Measurements from ENCODE around the gene KAT14.
"Not testable (repeated sequence)": the region's sequence is repeated elsewhere in the genome, so short reads cannot be mapped to it uniquely, and the experiment has no call there.

Gene KAT14, protein sequence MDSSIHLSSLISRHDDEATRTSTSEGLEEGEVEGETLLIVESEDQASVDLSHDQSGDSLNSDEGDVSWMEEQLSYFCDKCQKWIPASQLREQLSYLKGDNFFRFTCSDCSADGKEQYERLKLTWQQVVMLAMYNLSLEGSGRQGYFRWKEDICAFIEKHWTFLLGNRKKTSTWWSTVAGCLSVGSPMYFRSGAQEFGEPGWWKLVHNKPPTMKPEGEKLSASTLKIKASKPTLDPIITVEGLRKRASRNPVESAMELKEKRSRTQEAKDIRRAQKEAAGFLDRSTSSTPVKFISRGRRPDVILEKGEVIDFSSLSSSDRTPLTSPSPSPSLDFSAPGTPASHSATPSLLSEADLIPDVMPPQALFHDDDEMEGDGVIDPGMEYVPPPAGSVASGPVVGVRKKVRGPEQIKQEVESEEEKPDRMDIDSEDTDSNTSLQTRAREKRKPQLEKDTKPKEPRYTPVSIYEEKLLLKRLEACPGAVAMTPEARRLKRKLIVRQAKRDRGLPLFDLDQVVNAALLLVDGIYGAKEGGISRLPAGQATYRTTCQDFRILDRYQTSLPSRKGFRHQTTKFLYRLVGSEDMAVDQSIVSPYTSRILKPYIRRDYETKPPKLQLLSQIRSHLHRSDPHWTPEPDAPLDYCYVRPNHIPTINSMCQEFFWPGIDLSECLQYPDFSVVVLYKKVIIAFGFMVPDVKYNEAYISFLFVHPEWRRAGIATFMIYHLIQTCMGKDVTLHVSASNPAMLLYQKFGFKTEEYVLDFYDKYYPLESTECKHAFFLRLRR

GRCh38 chr20:18137412-18138265, at the start of gene KAT14, which contains the start of gene PET117:
Gene KAT14, plus strand, starts transcription at chr20:18137863. Its CDS starts 4,798 bp downstream, at chr20:18142661.
Gene PET117, plus strand, starts transcription at chr20:18137863. Its CDS starts 93 bp downstream, at chr20:18137956.
- peak; percentile 66 for DNase-seq

- not testable (repeated sequence) for DNase-seq
Observed at GRCh38 chr20:18088298-18088697, 49.4 kb upstream of the KAT14 start.

GRCh38 chr20:18088841-18089240, 48.8 kb upstream of the KAT14 start:
- not testable (repeated sequence) for DNase-seq

- DNase-seq, result no peak
Observed at GRCh38 chr20:18090044-18090443, 47.6 kb upstream of the KAT14 start.

- no peak for DNase-seq
Observed at GRCh38 chr20:18090477-18090876, 47.2 kb upstream of the KAT14 start.

- DNase-seq, result no peak
Observed at GRCh38 chr20:18091623-18092022, 46.0 kb upstream of the KAT14 start.

- no peak for DNase-seq
Observed at GRCh38 chr20:18092890-18093289, 44.8 kb upstream of the KAT14 start.

GRCh38 chr20:18093388-18093787, 44.3 kb upstream of the KAT14 start:
- no peak for DNase-seq

GRCh38 chr20:18094191-18094590, 43.5 kb upstream of the KAT14 start:
- DNase-seq, result no peak

GRCh38 chr20:18100569-18100968, 37.1 kb upstream of the KAT14 start:
- not testable (repeated sequence) for DNase-seq

DNA sequence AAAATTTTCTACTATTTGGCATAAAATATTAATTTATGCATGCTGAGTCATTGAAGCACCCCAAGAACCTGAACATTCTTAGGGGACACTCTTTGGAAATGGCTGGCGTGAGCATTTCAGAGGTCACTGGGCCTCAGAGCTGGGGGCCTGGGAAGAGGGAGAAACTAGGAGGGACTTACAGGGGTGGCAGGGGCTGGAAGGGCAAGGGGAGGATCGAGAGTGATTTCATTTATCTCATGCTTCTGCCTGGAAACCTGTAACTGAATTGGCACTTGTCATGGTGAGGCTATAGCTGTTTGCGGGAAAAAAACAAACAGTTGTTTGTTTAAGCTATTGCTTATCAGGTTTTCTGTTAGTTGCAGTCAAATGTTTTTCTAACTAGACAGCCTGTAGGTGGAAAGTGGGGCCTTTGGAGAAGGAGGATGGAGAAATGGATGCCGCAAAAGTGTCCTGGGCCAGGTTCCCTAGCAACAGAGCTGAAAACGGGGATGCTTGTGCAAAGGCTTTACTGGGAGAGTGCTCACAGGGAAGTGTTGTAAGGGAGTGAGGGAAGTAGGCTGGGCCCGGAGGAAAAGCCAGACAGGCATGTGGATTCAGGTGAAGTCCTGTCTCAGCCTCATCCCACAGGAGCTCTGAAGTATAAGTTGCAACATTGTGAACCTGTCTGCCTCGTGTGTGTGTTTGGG, 36.4 kb upstream of the KAT14 start:
- DNase-seq, result no peak

DNA sequence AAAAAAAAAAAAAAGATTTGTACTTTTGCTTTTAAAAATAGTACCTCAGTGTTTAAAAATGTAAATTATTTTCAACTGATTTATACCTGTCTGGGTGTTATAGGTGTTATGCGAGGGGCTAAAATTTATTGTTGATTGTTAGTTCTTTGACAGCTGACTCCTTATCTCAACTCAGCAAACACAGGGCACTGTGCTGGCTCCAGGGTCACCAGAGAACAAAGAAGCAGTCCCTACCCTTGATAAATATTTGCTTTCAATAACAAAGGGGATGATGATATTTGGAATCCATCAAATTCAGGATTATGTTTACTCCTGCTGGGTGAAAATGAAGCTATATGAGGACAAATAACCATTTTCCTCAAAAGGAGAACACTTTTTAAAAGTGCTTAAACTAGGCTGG, 34.2 kb upstream of the KAT14 start:
- no peak for DNase-seq

DNA sequence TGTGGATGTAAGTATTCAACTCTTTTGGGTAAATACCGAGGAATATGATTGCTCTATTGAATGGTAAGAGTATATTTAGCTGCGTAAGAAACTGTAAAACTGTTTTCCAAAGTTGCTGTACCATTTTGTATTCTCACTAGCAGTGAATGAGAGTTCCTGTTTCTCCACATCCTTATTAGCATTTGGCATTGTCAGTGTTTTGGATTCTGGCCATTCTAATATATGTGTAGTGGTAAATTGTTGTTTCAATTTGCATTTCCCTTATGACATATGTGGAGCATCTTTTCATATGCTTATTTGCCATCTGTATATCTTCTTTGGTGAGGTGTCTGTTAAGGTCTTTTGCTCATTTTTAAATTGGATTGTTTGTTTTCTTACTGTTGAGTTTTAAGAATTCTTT, 29.3 kb upstream of the KAT14 start:
- DNase-seq, result no peak

GRCh38 chr20:18128574-18128973, 9.1 kb upstream of the KAT14 start:
- DNase-seq, result not testable (repeated sequence)

- DNase-seq, result no peak
Observed at GRCh38 chr20:18132663-18133062, 5.0 kb upstream of the KAT14 start.

- DNase-seq, result no peak
Observed at GRCh38 chr20:18133962-18134361, 3.7 kb upstream of the KAT14 start.

- peak; percentile 30 for DNase-seq
Observed at GRCh38 chr20:18138266-18138582, 561 bp downstream of the KAT14 start.

DNA sequence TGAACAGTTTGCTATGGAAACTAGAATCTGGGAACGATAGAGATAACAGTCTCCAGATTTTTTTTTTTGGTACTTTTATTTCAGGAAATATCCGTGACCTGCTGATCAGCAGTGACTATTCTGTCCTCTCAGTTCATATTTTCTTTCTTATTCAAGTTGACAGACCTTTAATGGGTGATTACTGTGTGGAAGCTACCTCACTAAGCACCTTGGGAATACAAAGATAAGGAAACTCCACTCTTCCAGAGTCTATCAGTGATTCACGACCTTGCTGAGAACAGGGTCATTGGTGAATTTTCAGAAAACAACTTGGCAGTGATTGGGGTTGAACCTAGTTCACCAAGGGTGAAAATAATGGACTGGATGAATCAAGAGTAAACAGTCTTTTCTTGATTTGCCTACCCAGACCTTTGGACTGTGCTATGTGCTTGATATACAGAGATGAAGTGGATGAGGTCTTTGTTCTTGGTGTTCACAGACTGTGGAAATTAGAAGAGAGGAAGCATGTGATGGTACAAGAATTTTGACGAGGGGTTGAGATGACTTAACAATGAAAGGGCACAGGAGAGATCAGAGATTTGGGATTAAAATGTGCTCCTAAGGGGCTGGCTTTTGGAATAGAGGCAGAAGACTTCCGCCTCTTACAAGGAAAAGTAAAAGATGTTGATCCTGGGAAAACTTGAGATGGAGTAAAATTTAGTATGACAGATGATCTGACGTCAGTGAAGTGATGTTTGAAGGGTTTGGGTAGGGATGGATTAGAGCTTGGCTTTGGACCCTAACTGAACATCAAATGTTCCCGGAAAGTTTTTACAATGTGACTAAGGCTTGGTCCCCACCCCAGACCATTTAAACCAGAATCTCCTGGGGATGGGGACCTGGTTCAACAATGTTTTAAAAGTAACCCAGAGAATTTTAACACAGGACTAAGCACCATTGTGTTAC, 1.2 kb downstream of the KAT14 start:
- peak; percentile 7 for DNase-seq

GRCh38 chr20:18139832-18140231, 2.2 kb downstream of the KAT14 start:
- DNase-seq, result no peak

DNA sequence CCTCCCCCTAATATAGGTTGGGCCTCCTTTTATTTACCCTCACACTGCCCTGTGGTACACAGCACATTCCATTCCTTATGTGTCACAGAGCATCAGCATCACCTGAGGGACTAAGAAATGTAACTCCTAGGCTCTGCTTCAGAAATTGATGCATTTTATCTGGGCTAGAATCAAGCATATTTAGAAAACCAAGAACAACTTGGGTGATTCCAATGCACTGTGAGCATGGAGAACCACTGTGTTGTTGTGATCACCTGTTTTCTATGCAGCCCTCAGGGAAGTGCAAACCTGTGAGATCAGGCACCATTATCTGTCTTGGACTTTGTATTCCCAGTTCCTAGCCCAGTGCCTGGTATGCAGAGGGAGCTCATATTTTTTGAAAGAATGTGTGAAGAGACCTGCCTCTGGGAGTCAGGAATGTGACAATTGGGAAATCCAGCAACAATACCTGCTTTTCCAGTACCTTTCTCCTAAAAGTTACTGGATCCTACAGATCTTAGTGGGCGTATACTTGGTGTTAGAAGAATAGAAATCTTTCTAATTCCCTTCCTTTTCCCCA, 7.0 kb downstream of the KAT14 start:
- DNase-seq, result no peak

DNA sequence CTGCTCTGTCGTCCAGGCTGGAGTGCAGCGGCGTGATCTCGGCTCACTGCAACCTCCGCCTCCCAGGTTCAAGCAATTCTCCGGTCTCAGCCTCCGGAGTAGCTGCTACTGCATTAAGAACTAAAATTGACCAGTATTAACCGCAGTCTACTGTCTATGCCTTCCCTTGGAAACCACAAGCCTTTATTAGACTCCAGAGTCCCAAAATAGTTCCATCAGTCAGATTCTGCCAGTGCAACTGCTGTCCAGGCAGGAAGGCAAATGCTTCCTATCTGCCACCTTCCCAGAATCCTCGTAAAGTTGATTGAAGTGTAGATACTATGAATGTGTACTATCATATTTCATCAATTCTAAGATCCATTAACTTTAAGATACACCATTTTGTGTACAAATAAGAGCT, 16.7 kb downstream of the KAT14 start:
- no peak for DNase-seq
